K562 (cell line): ENCODE measurements around the gene ATXN7L1. TPM values are rescaled to one million over a fixed set of nuclear protein-coding genes. Genes with fewer than 3 reads are reported as not detected.

ENCODE experiments used
- ARNT ChIP-seq, 2 experiments: fragments of 450-650 bp; IDR thresholded peaks; 2 replicates each; pipeline ENCODE4 v1.6.1; 2016; ENCODE audit warnings: mild to moderate bottlenecking in 1 of 2
- ASH1L ChIP-seq: fragments of 450-650 bp; IDR thresholded peaks from 2 replicates; pipeline ENCODE4 v1.6.1; 2018; ENCODE audit warnings: borderline replicate concordance, mild to moderate bottlenecking, low read depth; ENCODE audit not compliant: partially characterized antibody
- BCLAF1 ChIP-seq, 2 experiments: fragments of 450-650 bp in 1 of 2; IDR thresholded peaks; 2 replicates each; pipeline ENCODE4 v1.6.1; 2011 to 2017; ENCODE audit warnings: low read depth in 2 of 2, antibody characterized with exemption in 1 of 2, borderline replicate concordance in 1 of 2, low read length in 1 of 2, mild to moderate bottlenecking in 1 of 2, mixed read lengths in 1 of 2; ENCODE audit not compliant: control insufficient read depth in 1 of 2
- CGGBP1 ChIP-seq: fragments of 250-450 bp; sonication (Bioruptor Pico); IDR thresholded peaks from 2 replicates; pipeline ENCODE4 v1.9.0; 2021; ENCODE audit warnings: mild to moderate bottlenecking
- GTF2F1 ChIP-seq: IDR thresholded peaks from 2 replicates; pipeline ENCODE4 v1.6.1; 2011; ENCODE audit warnings: low read depth, low read length, improper control_type of control experiment
- KAT7 ChIP-seq: sonication (generic); formaldehyde crosslinking; IDR thresholded peaks from 2 replicates; pipeline ENCODE4 v1.8.0; 2022; ENCODE audit warnings: missing genetic modification reagents, mild to moderate bottlenecking, borderline replicate concordance
- MBD1 ChIP-seq: fragments of 250-450 bp; sonication (Bioruptor Pico); IDR thresholded peaks from 2 replicates; pipeline ENCODE4 v1.8.0; 2022; ENCODE audit warnings: inconsistent platforms
- PRDM10 ChIP-seq: fragments of 450-650 bp; IDR thresholded peaks from 2 replicates; pipeline ENCODE4 v1.6.1; 2018; ENCODE audit not compliant: partially characterized antibody
- PTTG1 ChIP-seq: fragments of 450-650 bp; IDR thresholded peaks from 2 replicates; pipeline ENCODE4 v1.6.1; 2016; ENCODE audit warnings: low read depth, mild to moderate bottlenecking, missing genetic modification characterization, missing compliant biosample characterization
- TCF7 ChIP-seq: sonication (generic); IDR thresholded peaks from 2 replicates; pipeline ENCODE4 v1.6.1; 2016; ENCODE audit warnings: antibody characterized with exemption, borderline replicate concordance
- ZKSCAN3 ChIP-seq: fragments of 250-450 bp; sonication (Bioruptor Pico); IDR thresholded peaks from 2 replicates; pipeline ENCODE4 v1.4.0; 2020
- ZNF589 ChIP-seq: fragments of 200-800 bp; sonication (Bioruptor generic); IDR thresholded peaks from 2 replicates; pipeline ENCODE4 v1.6.1; 2016; ENCODE audit warnings: low read depth, missing genetic modification characterization, missing compliant biosample characterization
- ZNF707 ChIP-seq: fragments of 250-450 bp; sonication (Bioruptor Pico); conservative IDR thresholded peaks from 2 replicates; pipeline ENCODE4 v1.8.0; 2022; ENCODE audit warnings: inconsistent platforms, mild to moderate bottlenecking, moderate library complexity
- ZNF717 ChIP-seq: fragments of 250-450 bp; sonication (Bioruptor Pico); IDR thresholded peaks from 2 replicates; pipeline ENCODE4 v1.5.0; 2021
- ZNF740 ChIP-seq, 3 experiments: fragments of 200-800 bp in 1 of 3; sonication (Bioruptor generic) in 1 of 3; sonication (generic) in 1 of 3; formaldehyde crosslinking in 1 of 3; IDR thresholded peaks; 2 replicates each; pipeline versions ENCODE4 v1.6.1 to v1.8.0; 2016 to 2022; ENCODE audit warnings: mild to moderate bottlenecking in 2 of 3, missing compliant biosample characterization in 2 of 3, missing genetic modification characterization in 2 of 3, missing genetic modification reagents in 1 of 3
- polyA plus RNA-seq, 8 experiments: library from polyadenylated mRNA; depleted of rRNA in 4 of 8; stranded (reverse) in 5 of 8; unstranded in 3 of 8; fragments of >200 nt; fragmentation: Nextera tagmentation in 2 of 8; fragmentation: Illumina TruSeq in 1 of 8; extraction: Ambion mirVana in 2 of 8; extraction: Trizol in 1 of 8; gene quantifications; 2 replicates each; pipeline versions ENCODE4 v1.2.1 to v1.2.3, GENCODE V29; 2011 to 2014; ENCODE audit warnings: inconsistent platforms in 1 of 8, missing spikeins in 1 of 8
- total RNA-seq, 7 experiments: library from RNA; depleted of rRNA in 6 of 7; stranded (reverse); fragments of >200 nt in 6 of 7; fragmentation: Illumina TruSeq in 2 of 7; extraction: Trizol in 2 of 7; gene quantifications; 2 replicates each; pipeline versions ENCODE4 v1.2.1 to v1.2.3, GENCODE V29; 2011 to 2021; ENCODE audit warnings: low replicate concordance in 1 of 7

Gene ATXN7L1
- total and polyA plus RNA-seq, 9 of the 15 experiments (the other 6 are each of a cell fraction or from before 2014, with no cell fraction given) = 6.6 to 13.7 (median 10.7) TPM

- no peak for TF ChIP-seq CGGBP1 (CRISPR knock-in tag)
- TF ChIP-seq ASH1L = no peak
- no peak for TF ChIP-seq ZNF740 (CRISPR knock-in tag; IDR thresholded peaks at IDR 0.05)
- TF ChIP-seq ZNF740 (tag; IDR thresholded peaks at IDR 0.05) = no peak
- TF ChIP-seq BCLAF1 (IDR thresholded peaks at IDR 0.05; ENCODE audit: borderline replicate concordance in 1 of 2, control insufficient read depth in 1 of 2, low read depth in 2 of 2, low read length in 1 of 2) = no peak
- no peak for TF ChIP-seq PTTG1
- TF ChIP-seq GTF2F1 = no peak
- no peak for TF ChIP-seq PRDM10
- no peak for TF ChIP-seq KAT7 (CRISPR knock-in tag)
- no peak for TF ChIP-seq ARNT (IDR thresholded peaks at IDR 0.05)
- no peak for TF ChIP-seq ZNF717
- no peak for TF ChIP-seq ZNF707 (CRISPR knock-in tag)
- no peak for TF ChIP-seq MBD1 (CRISPR knock-in tag)
- no peak for TF ChIP-seq ZKSCAN3 (CRISPR knock-in tag)
- no peak for TF ChIP-seq ZNF589
- no peak for TF ChIP-seq TCF7
These were observed 264.3 kb downstream of the ATXN7L1 start (continued) for GRCh38 chr7:105611856-105612775.
